Hematopoietic multipotent progenitor cell treated with erythropoietin and hydrocortisone succinate and interleukin-3 and kit ligand, for 15 days (in vitro differentiated cells): ENCODE data around the gene BLTP3B.
"Not testable (repeated sequence)": the region's sequence is repeated elsewhere in the genome, so short reads cannot be mapped to it uniquely, and the experiment has no call there.

Experiments used
- DNase-seq: peaks from one replicate; pipeline ENCODE4 v3.0.0-alpha.2; 2015; ENCODE audit warnings: low spot score

Gene BLTP3B

GRCh38 chr12:100142851-100143559, at the start of gene BLTP3B:
Gene BLTP3B, minus strand, starts transcription at chr12:100142874. Its CDS starts 239 bp downstream, at chr12:100142635.
- DNase-seq, result peak; percentile 87

- no peak for DNase-seq
Observed at GRCh38 chr12:100189636-100190394, 47.1 kb upstream of the BLTP3B start.

- DNase-seq, result not testable (repeated sequence)
Observed at GRCh38 chr12:100188888-100189635, 46.4 kb upstream of the BLTP3B start.

- no peak for DNase-seq
Observed at GRCh38 chr12:100187857-100188519, 45.3 kb upstream of the BLTP3B start.

GRCh38 chr12:100187068-100187467, 44.4 kb upstream of the BLTP3B start:
- no peak for DNase-seq

- no peak for DNase-seq
Observed at GRCh38 chr12:100186071-100186470, 43.4 kb upstream of the BLTP3B start.

GRCh38 chr12:100185361-100185894, 42.8 kb upstream of the BLTP3B start:
- DNase-seq, result no peak

GRCh38 chr12:100184549-100185145, 42.0 kb upstream of the BLTP3B start:
- no peak for DNase-seq

GRCh38 chr12:100179252-100179651, 36.6 kb upstream of the BLTP3B start:
- no peak for DNase-seq

GRCh38 chr12:100176493-100176892, 33.8 kb upstream of the BLTP3B start:
- not testable (repeated sequence) for DNase-seq

GRCh38 chr12:100174495-100174894, 31.8 kb upstream of the BLTP3B start:
- no peak for DNase-seq

- DNase-seq, result no peak
Observed at GRCh38 chr12:100173111-100173510, 30.4 kb upstream of the BLTP3B start.

- DNase-seq, result no peak
Observed at GRCh38 chr12:100171248-100171647, 28.6 kb upstream of the BLTP3B start.

- no peak for DNase-seq
Observed at GRCh38 chr12:100170313-100170858, 27.7 kb upstream of the BLTP3B start.

GRCh38 chr12:100169345-100169744, 26.7 kb upstream of the BLTP3B start:
- DNase-seq, result no peak

- DNase-seq, result no peak
Observed at GRCh38 chr12:100168562-100168961, 25.9 kb upstream of the BLTP3B start.

- DNase-seq, result no peak
Observed at GRCh38 chr12:100166232-100166631, 23.6 kb upstream of the BLTP3B start.

GRCh38 chr12:100165356-100165755, 22.7 kb upstream of the BLTP3B start:
- DNase-seq, result no peak

- no peak for DNase-seq
Observed at GRCh38 chr12:100164153-100164704, 21.6 kb upstream of the BLTP3B start.

GRCh38 chr12:100163416-100164152, 20.9 kb upstream of the BLTP3B start:
- DNase-seq, result peak; percentile 74
